Measurements from ENCODE around the gene THUMPD3.

THUMPD3 gene

DNA sequence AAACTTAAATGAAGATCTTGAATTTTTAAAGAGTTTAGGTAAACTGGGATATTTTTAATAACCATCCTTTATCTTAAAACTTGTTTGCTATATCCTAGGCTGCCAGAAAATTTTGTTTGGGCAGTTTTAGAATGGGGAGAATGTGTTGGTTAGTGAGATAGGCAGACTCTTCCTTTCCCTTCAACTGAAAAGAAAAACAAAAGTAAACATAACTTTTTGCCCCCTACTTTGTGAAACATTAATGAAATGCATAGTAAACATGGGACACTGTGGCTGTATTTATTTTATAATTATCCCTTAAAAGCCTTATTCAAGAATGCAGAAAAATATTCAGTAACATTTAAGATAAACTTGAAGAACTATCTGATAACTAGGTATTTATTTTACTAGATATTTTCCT, 65.6 kb downstream of the THUMPD3 start:
- no peak for DNase-seq

GRCh38 chr3:9430733-9431132, 67.9 kb downstream of the THUMPD3 start:
- DNase-seq, result no peak

DNA sequence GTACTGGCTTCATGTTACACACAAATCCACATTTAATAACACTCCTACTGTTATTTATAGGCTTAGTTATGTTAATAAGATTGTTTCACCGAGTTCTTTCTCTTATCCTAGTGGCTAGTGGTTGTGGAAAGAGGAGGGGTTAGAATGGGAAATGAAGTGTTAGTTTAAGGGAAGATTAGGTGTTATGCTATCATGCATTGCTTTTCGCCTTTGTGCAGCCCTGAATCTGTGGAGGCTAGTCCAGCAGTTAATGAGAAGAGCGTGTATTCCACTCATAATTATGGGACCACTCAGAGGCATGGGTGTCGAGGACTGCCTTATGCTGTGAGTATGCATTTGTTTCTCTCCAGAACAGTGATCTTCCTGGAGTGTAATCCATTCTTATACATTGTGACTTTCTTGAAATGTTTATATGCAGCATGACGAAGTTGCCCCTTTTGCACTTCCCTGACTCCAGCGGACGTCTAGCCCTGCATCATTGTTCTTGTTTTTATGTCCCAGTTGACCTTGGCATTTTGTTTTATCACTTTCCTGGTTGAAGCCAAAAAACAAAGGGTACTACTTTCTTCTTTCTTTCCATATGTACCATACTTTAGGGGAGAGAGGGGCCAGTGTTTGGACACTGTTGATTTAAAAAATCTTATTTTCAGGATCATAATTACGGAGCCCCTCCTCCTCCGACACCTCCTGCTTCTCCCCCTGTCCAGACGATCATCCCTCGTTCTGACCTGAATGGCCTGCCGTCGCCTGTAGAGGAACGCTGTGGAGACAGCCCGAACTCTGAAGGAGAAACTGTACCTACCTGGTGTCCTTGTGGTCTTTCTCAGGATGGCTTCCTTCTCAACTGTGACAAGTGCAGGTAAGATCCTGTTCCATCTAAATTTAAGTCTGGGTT, 71.0 kb downstream of the THUMPD3 start:
- DNase-seq, result no peak

DNA sequence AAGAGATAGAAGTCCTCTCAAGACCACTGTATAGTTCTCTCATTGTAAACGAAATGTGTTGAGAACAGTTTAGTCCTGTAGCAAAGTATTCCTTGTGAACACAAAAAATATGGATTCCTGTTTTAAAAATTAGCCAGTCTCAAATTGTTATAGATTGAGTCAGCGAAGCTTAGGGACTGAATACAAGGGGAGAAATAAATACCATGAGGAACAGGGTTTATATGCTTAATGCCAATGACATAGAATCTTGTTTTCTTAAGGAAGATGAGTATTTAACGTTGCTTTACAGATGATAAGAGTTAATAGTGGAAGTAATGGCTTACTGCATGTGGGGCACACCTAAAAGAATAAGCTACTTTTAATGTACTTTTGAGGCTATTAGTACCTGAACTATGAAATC, 72.5 kb downstream of the THUMPD3 start:
- no peak for DNase-seq

Data from stimulated activated CD8-positive, alpha-beta memory T cell treated with anti-CD3 and anti-CD28 coated beads, Interleukin-4, amount 100 ng/mL, for 48 hours (primary cell).